C4-2B (cell line): ENCODE data around the gene RTP5.

Experiments used
- ZFX ChIP-seq: fragments of 450-650 bp; IDR thresholded peaks from 2 replicates; pipeline ENCODE4 v1.6.1; 2017
- TF ChIP-seq, protein P1 (sequence below): fragments of 450-650 bp; conservative IDR thresholded peaks from 2 replicates; pipeline ENCODE4 v1.5.1; 2017; ENCODE audit warnings: mild to moderate bottlenecking

DNA sequence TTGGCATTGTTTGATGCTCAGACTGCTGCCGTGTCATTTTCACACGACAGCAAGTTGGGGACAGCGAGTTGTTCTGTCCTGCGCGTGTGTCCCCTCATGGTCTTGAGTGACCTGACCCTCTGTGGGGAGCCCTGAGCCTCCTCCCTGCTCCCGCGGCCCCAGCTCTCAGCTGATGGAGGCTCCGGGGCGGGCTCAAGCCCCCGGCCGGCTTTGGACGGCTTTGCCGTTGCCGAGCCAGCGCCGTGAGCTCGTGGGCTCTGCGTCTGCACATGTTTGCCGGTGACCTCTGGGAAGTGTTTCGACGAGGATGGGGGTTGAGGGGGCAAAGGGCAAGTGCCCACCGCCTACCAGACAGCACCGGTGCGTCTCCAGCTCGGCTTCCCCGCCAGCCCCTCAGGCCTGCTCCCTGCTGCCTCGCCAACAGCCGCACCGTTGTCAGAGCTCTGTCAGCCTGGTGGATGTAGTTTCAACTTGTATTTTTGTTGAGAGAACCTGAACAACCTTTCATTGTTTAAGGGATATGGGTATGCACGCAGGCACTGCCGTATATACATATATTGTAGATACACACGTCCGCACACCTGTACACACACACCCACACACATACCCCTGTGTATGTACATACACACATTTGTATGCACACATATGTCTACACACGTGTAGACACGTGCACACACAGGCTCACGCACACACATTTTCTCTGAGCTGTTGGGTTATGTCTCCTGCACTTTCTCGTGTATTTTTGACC, 24.5 kb upstream of the RTP5 start:
- TF ChIP-seq, protein P1, sequence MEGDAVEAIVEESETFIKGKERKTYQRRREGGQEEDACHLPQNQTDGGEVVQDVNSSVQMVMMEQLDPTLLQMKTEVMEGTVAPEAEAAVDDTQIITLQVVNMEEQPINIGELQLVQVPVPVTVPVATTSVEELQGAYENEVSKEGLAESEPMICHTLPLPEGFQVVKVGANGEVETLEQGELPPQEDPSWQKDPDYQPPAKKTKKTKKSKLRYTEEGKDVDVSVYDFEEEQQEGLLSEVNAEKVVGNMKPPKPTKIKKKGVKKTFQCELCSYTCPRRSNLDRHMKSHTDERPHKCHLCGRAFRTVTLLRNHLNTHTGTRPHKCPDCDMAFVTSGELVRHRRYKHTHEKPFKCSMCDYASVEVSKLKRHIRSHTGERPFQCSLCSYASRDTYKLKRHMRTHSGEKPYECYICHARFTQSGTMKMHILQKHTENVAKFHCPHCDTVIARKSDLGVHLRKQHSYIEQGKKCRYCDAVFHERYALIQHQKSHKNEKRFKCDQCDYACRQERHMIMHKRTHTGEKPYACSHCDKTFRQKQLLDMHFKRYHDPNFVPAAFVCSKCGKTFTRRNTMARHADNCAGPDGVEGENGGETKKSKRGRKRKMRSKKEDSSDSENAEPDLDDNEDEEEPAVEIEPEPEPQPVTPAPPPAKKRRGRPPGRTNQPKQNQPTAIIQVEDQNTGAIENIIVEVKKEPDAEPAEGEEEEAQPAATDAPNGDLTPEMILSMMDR: no peak
- no peak for TF ChIP-seq ZFX
